HCT116 (cell line): ENCODE data around the gene PSME1. TPM values are rescaled to one million over a fixed set of nuclear protein-coding genes. Genes with fewer than 3 reads are reported as not detected.

Experiments used
- ATAC-seq: fragments of 200-7000 bp; cut with Tn5 transposase; 2 replicates; pipeline ENCODE4 v1.9.1; 2020; ENCODE audit warnings: mild to moderate bottlenecking, moderate library complexity
- BruUV-seq: library from RNA; stranded (reverse); fragments of 400-500 nt; replicated peaks from 2 replicates; lab custom pipeline; 2021; lab: Mats Ljungman, UMichigan
- CTCF ChIA-PET: fragments of 300-600 bp; sonication (Branson Sonifier 250); formaldehyde crosslinking; loops from one replicate; lab custom pipeline; 2021; ENCODE audit warnings: antibody characterized with exemption; lab: Charles Lee
- POLR2A ChIA-PET: fragments of 300-600, 350-600 bp; sonication (Branson Sonifier 250); formaldehyde crosslinking; loops from one replicate; lab custom pipeline; 2021; ENCODE audit warnings: antibody characterized with exemption; lab: Charles Lee
- RAD21 ChIA-PET, 2 experiments: fragments of 300-600 bp; sonication (Branson Sonifier 250); formaldehyde crosslinking; loops; one replicate each; lab custom pipeline; 2023; ENCODE audit warnings: low total read pairs in 2 of 2; ENCODE audit not compliant: uncharacterized antibody in 2 of 2, unreplicated experiment in 2 of 2, low non-redundant PET in 1 of 2; lab: Charles Lee
- DNase-seq: peaks from one replicate; pipeline ENCODE4 v3.0.0-alpha.2; 2010; ENCODE audit warnings: low read depth, low spot score
- H2AFZ ChIP-seq: fragments of 200-600 bp; shearing (Covaris generic), sonication (generic); 2 replicates; pipeline ENCODE4 v1.6.1; 2017; ENCODE audit warnings: low read depth, mixed run types, mixed read lengths, antibody characterized with exemption, low read length; ENCODE audit not compliant: poor library complexity, severe bottlenecking
- H3K27ac ChIP-seq: 2 replicates; pipeline ENCODE4 v1.5.1; 2012; ENCODE audit warnings: low read depth, low read length
- H3K27me3 ChIP-seq: fragments of 200-600 bp; sonication (generic); 2 replicates; pipeline ENCODE4 v1.6.1; 2016; ENCODE audit warnings: mixed run types, low read length, mixed read lengths; ENCODE audit not compliant: insufficient read depth
- H3K36me3 ChIP-seq, 2 experiments: fragments of 200-500 bp in 1 of 2; fragments of 200-600 bp in 1 of 2; sonication (Bioruptor generic) in 1 of 2; sonication (generic) in 1 of 2; 2 replicates each; pipeline versions ENCODE4 v1.5.1 to v1.6.1; 2014 to 2016; ENCODE audit warnings: low read length in 2 of 2, inconsistent platforms in 1 of 2, mixed read lengths in 1 of 2, mixed run types in 1 of 2; ENCODE audit not compliant: insufficient read depth in 2 of 2, control insufficient read depth in 1 of 2
- H3K4me1 ChIP-seq, 2 experiments: fragments of 200-600 bp in 1 of 2; sonication (generic) in 1 of 2; 2 replicates each; pipeline versions ENCODE4 v1.5.1 to v1.6.1; 2012 to 2017; ENCODE audit warnings: low read length in 2 of 2, inconsistent platforms in 1 of 2, mild to moderate bottlenecking in 1 of 2, mixed read lengths in 1 of 2, mixed run types in 1 of 2, moderate library complexity in 1 of 2; ENCODE audit not compliant: insufficient read depth in 2 of 2, control insufficient read depth in 1 of 2
- H3K4me2 ChIP-seq: fragments of 200-600 bp; sonication (generic); 2 replicates; pipeline ENCODE4 v1.6.1; 2017; ENCODE audit warnings: mixed run types, low read length, mixed read lengths
- H3K4me3 ChIP-seq, 2 experiments: fragments of 200-600 bp in 1 of 2; sonication (generic) in 1 of 2; replicated peaks in 1 of 2; 2 replicates each; pipeline ENCODE4 v1.5.1; 2011 to 2016; ENCODE audit warnings: low read length in 2 of 2, control low read depth in 1 of 2, low read depth in 1 of 2, mild to moderate bottlenecking in 1 of 2, mixed read lengths in 1 of 2, mixed run types in 1 of 2
- H3K79me2 ChIP-seq: fragments of 200-600 bp; sonication (generic); 2 replicates; pipeline ENCODE4 v1.6.1; 2017; ENCODE audit warnings: mild to moderate bottlenecking, mixed run types, low read length, moderate library complexity, mixed read lengths; ENCODE audit not compliant: insufficient read depth
- H3K9ac ChIP-seq: fragments of 200-600 bp; sonication (generic); 2 replicates; pipeline ENCODE4 v1.6.1; 2016; ENCODE audit warnings: low read length, mixed read lengths
- H3K9me2 ChIP-seq: fragments of 200-600 bp; sonication (generic), shearing (Covaris generic); 2 replicates; pipeline ENCODE4 v1.6.1; 2017; ENCODE audit warnings: mixed run types, mild to moderate bottlenecking, moderate library complexity; ENCODE audit not compliant: insufficient read depth
- H3K9me3 ChIP-seq, 2 experiments: fragments of 200-500 bp in 1 of 2; fragments of 200-600 bp in 1 of 2; sonication (Bioruptor generic) in 1 of 2; sonication (generic) in 1 of 2; 2 replicates each; pipeline ENCODE4 v1.6.1; 2014 to 2017; ENCODE audit warnings: low read length in 2 of 2, mixed read lengths in 2 of 2, inconsistent platforms in 1 of 2, low read depth in 1 of 2, mild to moderate bottlenecking in 1 of 2, mixed run types in 1 of 2, moderate library complexity in 1 of 2; ENCODE audit not compliant: control insufficient read depth in 1 of 2, insufficient read depth in 1 of 2
- H4K20me1 ChIP-seq: fragments of 200-600 bp; sonication (generic), shearing (Covaris generic); 2 replicates; pipeline ENCODE4 v1.6.1; 2017; ENCODE audit warnings: mixed run types, mild to moderate bottlenecking, moderate library complexity; ENCODE audit not compliant: insufficient read depth
- CBX3 ChIP-seq: IDR thresholded peaks from 2 replicates; pipeline ENCODE4 v1.6.1; 2012; ENCODE audit warnings: low read depth
- EGR1 ChIP-seq: IDR thresholded peaks from 2 replicates; pipeline ENCODE4 v1.6.1; 2012; ENCODE audit warnings: low read depth
- ELF1 ChIP-seq: IDR thresholded peaks from 2 replicates; pipeline ENCODE4 v1.6.1; 2012; ENCODE audit warnings: low read depth, borderline replicate concordance
- JUND ChIP-seq: IDR thresholded peaks from 2 replicates; pipeline ENCODE4 v1.6.1; 2012
- POLR2AphosphoS5 ChIP-seq: IDR thresholded peaks from 2 replicates; pipeline ENCODE4 v1.6.1; 2011; ENCODE audit warnings: mild to moderate bottlenecking, low read depth, low read length, moderate library complexity
- SP1 ChIP-seq: IDR thresholded peaks from 2 replicates; pipeline ENCODE4 v1.6.1; 2012; ENCODE audit warnings: low read depth
- SRF ChIP-seq: IDR thresholded peaks from 2 replicates; pipeline ENCODE4 v1.6.1; 2012; ENCODE audit warnings: low read depth
- YY1 ChIP-seq: IDR thresholded peaks from 2 replicates; pipeline ENCODE4 v1.6.1; 2011; ENCODE audit warnings: low read length, low read depth, moderate library complexity, mild to moderate bottlenecking; ENCODE audit not compliant: insufficient replicate concordance; ENCODE audit errors: extremely low read depth
- intact Hi-C: fragments of 100-400 bp; cut with micrococcal nuclease; formaldehyde crosslinking; loops from 2 replicates; pipeline ENCODE4 v1.10.0; 2022
- total RNA-seq: library from RNA; stranded (reverse); gene quantifications from one replicate; pipeline ENCODE4 v1.2.1, GENCODE V29; 2021; ENCODE audit not compliant: unreplicated experiment
- TF ChIP-seq, protein P1 (sequence below): IDR thresholded peaks from 2 replicates; pipeline ENCODE4 v1.6.1; 2012; ENCODE audit warnings: low read depth

PSME1 gene
- total RNA-seq, 1 experiment from 2014 or later = 174 TPM

DNA sequence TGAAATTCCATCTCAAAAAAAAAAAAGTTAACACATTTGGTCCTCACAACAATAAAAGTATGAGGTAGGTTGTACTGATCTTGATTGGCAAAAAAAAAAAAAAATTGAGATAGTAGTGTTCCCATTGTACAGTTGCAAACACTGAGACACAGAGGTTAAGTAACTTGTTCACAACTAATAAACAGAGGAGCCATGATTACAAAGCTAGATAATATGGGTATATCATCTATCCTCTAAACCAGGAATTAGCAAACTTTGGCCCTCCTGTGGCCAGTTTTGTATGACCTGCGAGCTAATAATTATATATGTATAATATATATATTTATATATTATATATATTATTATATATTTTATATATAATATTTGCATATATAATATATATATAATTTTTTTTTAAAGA lies 2.3 kb upstream of the PSME1 start:
- ChIA-PET CTCF (interaction anchor here (1.0 to 1.3 kb wide), 2 partner anchors 19 to 76 kb away, joined by 3 read pairs; partner anchors contain the start of genes DCAF11 and NRL), POLR2A (interaction anchor here (0.7 to 3.5 kb wide), 2 partner anchors 19 to 25 kb away, joined by 3 to 32 read pairs; partner anchors contain the start of genes DCAF11 and NRL)
- no peak for DNase-seq
- H3K27ac ChIP-seq = no peak overlapping the region
- H3K79me2 ChIP-seq = peaks cover 16% of the 10 kb centered on the region; the same call in 1 of the 2 replicates
- H3K4me1 ChIP-seq = peaks cover 11 to 28% of the 10 kb centered on the region in 2 experiments; a peak in 3 of 4 replicates
- no TSS peak for BruUV-seq
- no peak for ATAC-seq
- H3K36me3 ChIP-seq = peaks cover 11% of the 10 kb centered on the region in 2 experiments
- TF ChIP-seq EGR1 = no peak
- TF ChIP-seq SP1 = no peak
- no peak for TF ChIP-seq POLR2AphosphoS5
- TF ChIP-seq SRF = no peak
- TF ChIP-seq CBX3 = no peak
- TF ChIP-seq, protein P1, sequence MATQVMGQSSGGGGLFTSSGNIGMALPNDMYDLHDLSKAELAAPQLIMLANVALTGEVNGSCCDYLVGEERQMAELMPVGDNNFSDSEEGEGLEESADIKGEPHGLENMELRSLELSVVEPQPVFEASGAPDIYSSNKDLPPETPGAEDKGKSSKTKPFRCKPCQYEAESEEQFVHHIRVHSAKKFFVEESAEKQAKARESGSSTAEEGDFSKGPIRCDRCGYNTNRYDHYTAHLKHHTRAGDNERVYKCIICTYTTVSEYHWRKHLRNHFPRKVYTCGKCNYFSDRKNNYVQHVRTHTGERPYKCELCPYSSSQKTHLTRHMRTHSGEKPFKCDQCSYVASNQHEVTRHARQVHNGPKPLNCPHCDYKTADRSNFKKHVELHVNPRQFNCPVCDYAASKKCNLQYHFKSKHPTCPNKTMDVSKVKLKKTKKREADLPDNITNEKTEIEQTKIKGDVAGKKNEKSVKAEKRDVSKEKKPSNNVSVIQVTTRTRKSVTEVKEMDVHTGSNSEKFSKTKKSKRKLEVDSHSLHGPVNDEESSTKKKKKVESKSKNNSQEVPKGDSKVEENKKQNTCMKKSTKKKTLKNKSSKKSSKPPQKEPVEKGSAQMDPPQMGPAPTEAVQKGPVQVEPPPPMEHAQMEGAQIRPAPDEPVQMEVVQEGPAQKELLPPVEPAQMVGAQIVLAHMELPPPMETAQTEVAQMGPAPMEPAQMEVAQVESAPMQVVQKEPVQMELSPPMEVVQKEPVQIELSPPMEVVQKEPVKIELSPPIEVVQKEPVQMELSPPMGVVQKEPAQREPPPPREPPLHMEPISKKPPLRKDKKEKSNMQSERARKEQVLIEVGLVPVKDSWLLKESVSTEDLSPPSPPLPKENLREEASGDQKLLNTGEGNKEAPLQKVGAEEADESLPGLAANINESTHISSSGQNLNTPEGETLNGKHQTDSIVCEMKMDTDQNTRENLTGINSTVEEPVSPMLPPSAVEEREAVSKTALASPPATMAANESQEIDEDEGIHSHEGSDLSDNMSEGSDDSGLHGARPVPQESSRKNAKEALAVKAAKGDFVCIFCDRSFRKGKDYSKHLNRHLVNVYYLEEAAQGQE = no peak
- no peak for TF ChIP-seq ELF1
- TF ChIP-seq YY1 = no peak
- TF ChIP-seq JUND = no peak
- TF ChIP-seq, all 23 proteins: peak for 0
- Histone ChIP-seq H3K27me3 (no peaks in the 10 kb centered on the region), H3K9ac (no peak overlapping the region), H4K20me1 (no peaks in the 10 kb centered on the region), H3K4me2 (no peak overlapping the region), H2AFZ (no peak overlapping the region), H3K4me3 (no peak overlapping the region), H3K9me3 (no peaks in the 10 kb centered on the region), H3K9me2 (no peaks in the 10 kb centered on the region)
- RAD21 ChIA-PET = no interaction called here
- intact Hi-C loops = no loop called here
